ENCODE data around the gene MRRF. TPM values are rescaled to one million over a fixed set of nuclear protein-coding genes. Genes with fewer than 3 reads are reported as not detected.

MRRF gene
- total RNA-seq, 2 donors from 2014 or later = 16.9 to 36.8 TPM

GRCh38 chr9:122378236-122378635 is 113.6 kb downstream of the MRRF start:
- no peak for TF ChIP-seq CTCF (IDR thresholded peaks at IDR 0.05)
- Histone ChIP-seq H3K27ac (no peak overlapping the region), H3K36me3 (no peaks in the 10 kb centered on the region), H3K9me3 (no peaks in the 10 kb centered on the region), H3K4me3 (no peak overlapping the region), H3K27me3 (replicated peaks; ENCODE audit: insufficient read depth) (no peaks in the 10 kb centered on the region), H3K4me1 (ENCODE audit: control insufficient read depth in 1 of 2, low read depth in 2 of 2) (peaks cover 5 to 23% of the 10 kb centered on the region in 2 donors)
- DNase-seq (ENCODE audit: low spot score) (no peak), ATAC-seq (ENCODE audit: insufficient number of reproducible peaks, low FRiP score, low read depth) (no peak)

GRCh38 chr9:122379340-122379739 is 114.7 kb downstream of the MRRF start:
- no peaks in the 10 kb centered on the region for H3K27me3 ChIP-seq (replicated peaks; ENCODE audit: insufficient read depth)
- H3K27ac ChIP-seq = no peak overlapping the region
- no peak for ATAC-seq (ENCODE audit: insufficient number of reproducible peaks, low FRiP score, low read depth)
- H3K36me3 ChIP-seq = no peaks in the 10 kb centered on the region
- DNase-seq (ENCODE audit: low spot score) = no peak
- no peak overlapping the region for H3K4me3 ChIP-seq
- peaks cover 5 to 34% of the 10 kb centered on the region in 2 donors for H3K4me1 ChIP-seq (ENCODE audit: control insufficient read depth in 1 of 2, low read depth in 2 of 2)
- H3K9me3 ChIP-seq = no peaks in the 10 kb centered on the region
- TF ChIP-seq CTCF (IDR thresholded peaks at IDR 0.05) = no peak

- Histone ChIP-seq H3K4me3 (no peak overlapping the region), H3K36me3 (no peaks in the 10 kb centered on the region), H3K27ac (no peak overlapping the region), H3K9me3 (no peaks in the 10 kb centered on the region), H3K4me1 (ENCODE audit: control insufficient read depth in 1 of 2, low read depth in 2 of 2) (peaks cover 4 to 34% of the 10 kb centered on the region in 2 donors), H3K27me3 (replicated peaks; ENCODE audit: insufficient read depth) (no peaks in the 10 kb centered on the region)
- ATAC-seq (ENCODE audit: insufficient number of reproducible peaks, low FRiP score, low read depth) = no peak
- TF ChIP-seq CTCF (IDR thresholded peaks at IDR 0.05) = no peak
- no peak for DNase-seq (ENCODE audit: low spot score)
Measured at GRCh38 chr9:122380293-122380692, 115.6 kb downstream of the MRRF start.

Other genes starting within 250 kb of the MRRF start
- 10 to 100 TPM; 25.7 to 31.2 TPM for gene TTLL11, start 171.6 kb upstream of the MRRF start, total RNA-seq
- 10 to 100 TPM; 14.6 to 19.3 TPM for gene NDUFA8, start 105.1 kb upstream of the MRRF start, total RNA-seq
- gene MORN5, start 105.0 kb upstream of the MRRF start, total RNA-seq = not detected
- gene LHX6, start 35.9 kb upstream of the MRRF start, total RNA-seq = 1 to 10 TPM; 5.0 to 6.5 TPM
- gene RBM18, start within 50 bp of the MRRF start, total RNA-seq = 10 to 100 TPM in 1 of 2 donors, 1 to 10 TPM in 1; 7.3 to 10.5 TPM
- gene PTGS1, start 106.1 kb downstream of the MRRF start, total RNA-seq = 10 to 100 TPM; 10.8 to 13.8 TPM
- not detected for gene OR1J1, start 213.0 kb downstream of the MRRF start, total RNA-seq
- 1 to 10 TPM in 1 of 2 donors, not detected in 1; 3.2 TPM for gene OR1J2, start 245.9 kb downstream of the MRRF start, total RNA-seq

All from thoracic aorta (tissue), 2 donors.